DMS53 treated with DMSO at 0.1 percent for 48 hours (cell line): ENCODE data around the gene ACOX3.
"Not testable (repeated sequence)": the region's sequence is repeated elsewhere in the genome, so short reads cannot be mapped to it uniquely, and the experiment has no call there.

Source experiments
- DNase-seq: peaks from one replicate; lab custom pipeline; 2025; ENCODE audit not compliant: unreplicated experiment; lab: John Stamatoyannopoulos, UW

ACOX3 gene

GRCh38 chr4:8342651-8343261, 97.8 kb downstream of the ACOX3 start:
- DNase-seq: no peak

GRCh38 chr4:8341691-8342090, 98.8 kb downstream of the ACOX3 start:
- no peak for DNase-seq

DNA sequence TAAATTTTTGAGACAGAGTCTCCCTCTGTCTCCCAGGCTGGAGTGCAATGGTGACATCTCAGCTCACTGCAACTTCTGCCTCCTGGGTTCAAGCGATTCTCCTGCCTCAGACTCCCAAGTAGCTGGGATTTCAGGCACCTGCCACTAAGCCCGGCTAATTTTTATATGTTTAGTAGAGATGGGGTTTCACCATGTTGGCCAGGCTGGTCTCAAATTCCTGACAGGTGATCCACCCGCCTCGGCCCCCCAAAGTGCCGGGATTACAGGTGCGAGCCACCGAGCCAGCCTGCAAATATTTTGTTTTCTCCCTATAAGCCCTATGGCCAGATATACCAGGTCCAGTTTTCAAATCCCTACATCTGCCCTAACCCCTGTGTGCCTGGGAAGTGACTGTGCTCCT, 99.2 kb downstream of the ACOX3 start:
- not testable (repeated sequence) for DNase-seq

GRCh38 chr4:8340781-8341241, 99.7 kb downstream of the ACOX3 start:
- DNase-seq: no peak

DNA sequence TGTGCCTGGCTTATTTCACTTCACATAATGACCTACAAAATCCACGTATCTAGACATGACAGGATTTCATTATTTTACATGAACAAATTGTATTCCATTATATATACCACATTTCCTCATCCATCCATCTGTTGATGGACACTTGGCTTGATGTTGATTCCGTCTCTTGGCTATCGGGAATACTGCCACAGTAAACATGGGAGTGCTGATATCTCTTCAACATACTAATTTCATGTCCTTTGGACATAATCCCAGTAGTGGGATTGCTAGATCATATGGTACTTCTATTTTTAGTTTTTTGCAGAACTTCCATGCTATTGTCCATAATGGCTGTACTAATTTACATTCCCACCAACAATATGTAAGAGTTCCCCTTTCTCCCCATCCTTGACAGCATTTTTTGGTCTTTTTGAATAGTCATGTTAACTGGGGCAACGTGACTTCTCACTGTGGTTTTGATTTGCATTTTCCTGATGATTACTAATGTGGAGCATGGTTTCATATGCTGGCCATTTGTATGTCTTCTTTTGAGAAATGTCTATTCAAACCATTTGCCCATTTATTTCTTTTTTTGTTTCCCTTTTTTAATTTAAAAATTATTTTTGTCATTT, 102.1 kb downstream of the ACOX3 start:
- no peak for DNase-seq

- DNase-seq: no peak
Observed at GRCh38 chr4:8336412-8337075, 104.0 kb downstream of the ACOX3 start.

GRCh38 chr4:8335848-8336247, 104.7 kb downstream of the ACOX3 start:
- no peak for DNase-seq

GRCh38 chr4:8334786-8335460, 105.6 kb downstream of the ACOX3 start:
- peak; percentile 70 for DNase-seq

- no peak for DNase-seq
Observed at GRCh38 chr4:8333726-8334460, 106.6 kb downstream of the ACOX3 start.

GRCh38 chr4:8332891-8333331, 107.6 kb downstream of the ACOX3 start:
- DNase-seq: no peak

- no peak for DNase-seq
Observed at GRCh38 chr4:8332038-8332857, 108.3 kb downstream of the ACOX3 start.

- DNase-seq: no peak
Observed at GRCh38 chr4:8331575-8331955, 109.0 kb downstream of the ACOX3 start.

- no peak for DNase-seq
Observed at GRCh38 chr4:8330821-8331574, 109.5 kb downstream of the ACOX3 start.

DNA sequence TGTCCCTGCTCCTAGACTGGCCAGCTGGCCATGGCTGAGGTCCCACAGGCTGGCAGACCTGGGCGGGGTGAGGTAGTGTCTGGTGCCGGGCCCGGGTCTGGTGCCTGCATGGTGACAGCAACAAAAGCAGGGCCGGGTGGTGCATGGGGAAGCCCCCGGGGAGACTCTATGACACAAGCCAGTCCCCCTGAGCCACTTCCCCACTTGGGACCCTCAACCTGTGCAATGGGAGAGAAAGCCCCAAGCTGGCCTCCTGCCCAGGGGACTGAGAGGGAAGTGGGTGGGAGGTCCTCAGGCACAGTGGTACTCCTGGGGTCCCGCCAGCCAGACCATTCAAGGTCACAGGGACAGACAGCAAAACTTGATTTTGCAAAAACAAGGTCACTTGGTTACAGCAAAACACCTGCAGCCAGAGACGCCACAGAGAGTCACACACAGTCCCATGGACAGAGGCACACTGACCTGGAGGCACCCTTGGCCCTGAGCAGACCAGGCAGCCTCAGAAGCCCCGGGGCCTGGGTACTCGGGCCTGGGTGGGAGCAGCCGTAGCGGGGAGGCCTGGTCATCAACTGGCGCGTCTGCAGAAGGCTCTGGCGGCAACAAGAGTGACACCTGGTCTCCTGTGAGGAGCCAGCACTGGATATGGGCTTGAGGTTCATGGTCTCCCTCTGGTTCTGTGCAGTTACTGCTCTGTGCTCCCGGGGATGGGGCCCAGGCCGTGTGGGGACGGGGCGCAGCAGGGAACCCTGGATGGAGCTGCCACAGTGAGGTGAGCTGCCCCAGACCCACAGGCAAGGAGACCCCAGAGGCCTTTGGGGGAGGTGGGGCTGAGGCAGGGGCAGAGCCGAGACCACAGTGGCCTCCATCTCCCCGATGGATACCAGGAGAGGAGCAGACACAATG, 110.4 kb downstream of the ACOX3 start:
- no peak for DNase-seq

GRCh38 chr4:8329560-8329858, 111.0 kb downstream of the ACOX3 start:
- no peak for DNase-seq

- no peak for DNase-seq
Observed at GRCh38 chr4:8328866-8329559, 111.5 kb downstream of the ACOX3 start.

GRCh38 chr4:8328456-8328855, 112.1 kb downstream of the ACOX3 start:
- DNase-seq: no peak

GRCh38 chr4:8326206-8326605, 114.3 kb downstream of the ACOX3 start:
- DNase-seq: no peak
